H1 (cell line): Measurements from ENCODE around the gene KHDC1L. TPM values are rescaled to one million over a fixed set of nuclear protein-coding genes. Genes with fewer than 3 reads are reported as not detected.

Experiments
- CTCF ChIA-PET: fragments of 300-600 bp; sonication (Branson Sonifier 250); formaldehyde crosslinking; loops from one replicate; lab custom pipeline; 2021; ENCODE audit not compliant: partially characterized antibody; lab: Charles Lee
- POLR2A ChIA-PET: fragments of 300-600 bp; sonication (Branson Sonifier 250); formaldehyde crosslinking; loops from one replicate; lab custom pipeline; 2021; ENCODE audit warnings: inconsistent platforms; ENCODE audit not compliant: partially characterized antibody; lab: Charles Lee
- DNase-seq, 2 experiments: peaks; one replicate each; pipeline versions ENCODE4 v3.0.0 to v3.0.0-alpha.2; 2010 to 2022; ENCODE audit warnings: low spot score in 2 of 2, low read depth in 1 of 2, mixed read lengths in 1 of 2
- FAIRE-seq: peaks from 2 replicates; lab custom pipeline; 2011; peaks lifted over from hg19 to GRCh38; lab: Jason Lieb, UNC
- H2AFZ ChIP-seq: 2 replicates; pipeline ENCODE4 v1.8.1; 2012; ENCODE audit warnings: low read length, inconsistent platforms
- H2AK5ac ChIP-seq: 2 replicates; pipeline ENCODE4 v1.6.1; 2013; ENCODE audit warnings: low read depth, low read length
- H2BK120ac ChIP-seq: replicated peaks from 2 replicates; pipeline ENCODE3; 2013; ENCODE audit warnings: low read depth, low read length, inconsistent platforms
- H2BK12ac ChIP-seq: 2 replicates; pipeline ENCODE4 v1.6.1; 2013; ENCODE audit warnings: low read depth, low read length
- H2BK15ac ChIP-seq: 2 replicates; pipeline ENCODE4 v1.6.1; 2013; ENCODE audit warnings: low read length
- H2BK20ac ChIP-seq: 2 replicates; pipeline ENCODE4 v1.6.1; 2013; ENCODE audit warnings: low read length
- H2BK5ac ChIP-seq: 2 replicates; pipeline ENCODE4 v1.6.1; 2013; ENCODE audit warnings: low read depth, low read length
- H3K14ac ChIP-seq: 2 replicates; pipeline ENCODE4 v1.6.1; 2013; ENCODE audit warnings: inconsistent platforms; ENCODE audit not compliant: insufficient read length
- H3K18ac ChIP-seq: 2 replicates; pipeline ENCODE4 v1.6.1; 2013; ENCODE audit warnings: low read length; ENCODE audit errors: extremely low read depth
- H3K23ac ChIP-seq: 2 replicates; pipeline ENCODE4 v1.6.1; 2013; ENCODE audit warnings: inconsistent platforms; ENCODE audit not compliant: insufficient read length
- H3K23me2 ChIP-seq: 2 replicates; pipeline ENCODE4 v1.6.1; 2013; ENCODE audit warnings: low read depth, low read length
- H3K27ac ChIP-seq: 2 replicates; pipeline ENCODE4 v1.6.1; 2011; ENCODE audit warnings: low read depth, low read length, inconsistent platforms
- H3K27me3 ChIP-seq, 4 experiments: replicated peaks in 1 of 4; 1 replicate in 1 of 4; 2 replicates in 3 of 4; pipeline versions ENCODE4 v1.6.1 to v1.8.1; 2011 to 2013; ENCODE audit warnings: low read length in 3 of 4, mild to moderate bottlenecking in 3 of 4, inconsistent platforms in 2 of 4, mixed read lengths in 2 of 4, moderate library complexity in 1 of 4; ENCODE audit not compliant: control insufficient read depth in 3 of 4, insufficient read depth in 3 of 4; ENCODE audit errors: extremely low read depth in 1 of 4
- H3K36me3 ChIP-seq, 4 experiments: 2 replicates each; pipeline versions ENCODE4 v1.6.1 to v1.8.1; 2011 to 2013; ENCODE audit warnings: mild to moderate bottlenecking in 4 of 4, low read length in 3 of 4, moderate library complexity in 2 of 4, control low read depth in 1 of 4, inconsistent platforms in 1 of 4; ENCODE audit not compliant: insufficient read depth in 4 of 4, control insufficient read depth in 2 of 4
- H3K4ac ChIP-seq: replicated peaks from 2 replicates; pipeline ENCODE3; 2013; ENCODE audit warnings: low read length, low read depth, mixed read lengths, inconsistent platforms; ENCODE audit not compliant: insufficient read length
- H3K4me1 ChIP-seq, 4 experiments: replicated peaks in 1 of 4; 1 replicate in 1 of 4; 2 replicates in 3 of 4; pipeline versions ENCODE4 v1.6.1 to v1.8.1; 2011 to 2013; ENCODE audit warnings: low read length in 3 of 4, inconsistent platforms in 2 of 4, mixed read lengths in 1 of 4; ENCODE audit not compliant: insufficient read depth in 4 of 4, control insufficient read depth in 3 of 4
- H3K4me2 ChIP-seq, 2 experiments: 2 replicates each; pipeline versions ENCODE4 v1.6.1 to v1.8.1; 2011 to 2013; ENCODE audit warnings: low read depth in 2 of 2, low read length in 2 of 2, control low read depth in 1 of 2, inconsistent platforms in 1 of 2, mild to moderate bottlenecking in 1 of 2; ENCODE audit not compliant: insufficient read depth in 1 of 2
- H3K4me3 ChIP-seq, 4 experiments: fragments of 200-600, 300-600 bp in 1 of 4; sonication (generic), shearing (Covaris generic), sonication (Bioruptor Twin) in 1 of 4; 2 replicates each; pipeline versions ENCODE4 v1.5.1 to v1.8.1; 2011 to 2016; ENCODE audit warnings: low read length in 4 of 4, low read depth in 3 of 4, control low read depth in 2 of 4, inconsistent platforms in 2 of 4, mild to moderate bottlenecking in 2 of 4, mixed read lengths in 1 of 4, moderate library complexity in 1 of 4; ENCODE audit not compliant: insufficient read depth in 2 of 4; ENCODE audit errors: extremely low read depth in 1 of 4
- H3K56ac ChIP-seq: replicated peaks from 2 replicates; pipeline ENCODE3; 2013; ENCODE audit warnings: low read depth, mild to moderate bottlenecking, mixed read lengths, low read length, inconsistent platforms; ENCODE audit not compliant: insufficient read length
- H3K79me1 ChIP-seq: 2 replicates; pipeline ENCODE4 v1.6.1; 2013; ENCODE audit warnings: low read depth, low read length, control low read depth
- H3K79me2 ChIP-seq, 2 experiments: 2 replicates each; pipeline versions ENCODE4 v1.6.1 to v1.8.1; 2012 to 2013; ENCODE audit warnings: low read length in 2 of 2, mild to moderate bottlenecking in 2 of 2, inconsistent platforms in 1 of 2; ENCODE audit not compliant: insufficient read depth in 2 of 2, control insufficient read depth in 1 of 2
- H3K9ac ChIP-seq, 4 experiments: replicated peaks in 1 of 4; 1 replicate in 1 of 4; 2 replicates in 3 of 4; pipeline versions ENCODE4 v1.6.1 to v1.8.1; 2011 to 2013; ENCODE audit warnings: low read depth in 3 of 4, low read length in 3 of 4, control low read depth in 2 of 4, mild to moderate bottlenecking in 2 of 4, moderate library complexity in 2 of 4, inconsistent platforms in 1 of 4; ENCODE audit errors: extremely low read depth in 1 of 4
- H3K9me3 ChIP-seq, 2 experiments: 2 replicates each; pipeline versions ENCODE4 v1.6.1 to v1.8.1; 2012 to 2013; ENCODE audit warnings: mild to moderate bottlenecking in 2 of 2, moderate library complexity in 2 of 2, control low read depth in 1 of 2, inconsistent platforms in 1 of 2, low read depth in 1 of 2, low read length in 1 of 2, mixed read lengths in 1 of 2; ENCODE audit not compliant: insufficient read depth in 2 of 2
- H4K20me1 ChIP-seq, 2 experiments: replicated peaks in 1 of 2; 2 replicates each; pipeline versions ENCODE3 to v1.8.1; 2011 to 2013; ENCODE audit warnings: inconsistent platforms in 2 of 2, low read length in 2 of 2, mild to moderate bottlenecking in 1 of 2; ENCODE audit not compliant: insufficient read depth in 2 of 2, control insufficient read depth in 1 of 2
- H4K5ac ChIP-seq: 2 replicates; pipeline ENCODE4 v1.6.1; 2013; ENCODE audit warnings: low read length, low read depth, mixed read lengths, inconsistent platforms; ENCODE audit not compliant: insufficient read length
- H4K8ac ChIP-seq: 2 replicates; pipeline ENCODE4 v1.8.0; 2013; ENCODE audit warnings: mild to moderate bottlenecking, moderate library complexity, low read length, inconsistent platforms; ENCODE audit not compliant: insufficient read depth; ENCODE audit errors: extremely low read depth
- H4K91ac ChIP-seq: replicated peaks from 2 replicates; pipeline ENCODE3; 2013; ENCODE audit warnings: low read length, mixed read lengths, inconsistent platforms; ENCODE audit not compliant: insufficient read length
- ASH2L ChIP-seq: fragments of 200-600, 300-600 bp; sonication (generic); IDR thresholded peaks from one replicate; pipeline ENCODE4 v1.7.1; 2017; ENCODE audit warnings: low read length
- CTBP2 ChIP-seq: IDR thresholded peaks from 2 replicates; pipeline ENCODE4 v1.7.0; 2011; ENCODE audit warnings: borderline replicate concordance, mild to moderate bottlenecking, moderate library complexity, mixed read lengths, low read length; ENCODE audit not compliant: insufficient read depth, insufficient read length
- EGR1 ChIP-seq: IDR thresholded peaks from 2 replicates; pipeline ENCODE4 v1.6.1; 2011; ENCODE audit warnings: low read depth, low read length, borderline replicate concordance
- GTF2F1 ChIP-seq: IDR thresholded peaks from 2 replicates; pipeline ENCODE4 v1.6.1; 2012; ENCODE audit warnings: low read depth, low read length, improper control_type of control experiment, borderline replicate concordance
- MAX ChIP-seq: IDR thresholded peaks from 2 replicates; pipeline ENCODE4 v1.6.1; 2012; ENCODE audit warnings: inconsistent platforms
- RFX5 ChIP-seq: IDR thresholded peaks from 2 replicates; pipeline ENCODE4 v1.6.1; 2011; ENCODE audit warnings: low read depth, low read length, improper control_type of control experiment, borderline replicate concordance
- SP2 ChIP-seq: IDR thresholded peaks from 2 replicates; pipeline ENCODE4 v1.6.1; 2012; ENCODE audit warnings: mild to moderate bottlenecking, low read length, inconsistent platforms
- TAF7 ChIP-seq: optimal IDR thresholded peaks from 2 replicates; pipeline ENCODE3; 2011; ENCODE audit warnings: low read depth, mild to moderate bottlenecking, inconsistent platforms, low read length, moderate library complexity, borderline replicate concordance
- TCF12 ChIP-seq: IDR thresholded peaks from 2 replicates; pipeline ENCODE4 v1.6.1; 2011; ENCODE audit warnings: low read depth, mild to moderate bottlenecking, low read length
- ZNF274 ChIP-seq: IDR thresholded peaks from 2 replicates; pipeline ENCODE4 v1.7.0; 2012; ENCODE audit warnings: low read length, borderline replicate concordance; ENCODE audit errors: extremely low read depth
- WGBS, 2 experiments: shearing (Covaris generic) in 1 of 2; methylation state at CpG; one replicate each; pipeline versions ENCODE4 v1.1.6 to v1.1.7; 2013 to 2015; ENCODE audit warnings: low lambda C conversion rate in 2 of 2, mixed read lengths in 2 of 2, inconsistent platforms in 1 of 2, low coverage in 1 of 2, missing lambda C conversion rate in 1 of 2; ENCODE audit not compliant: insufficient replicate concordance in 2 of 2, insufficient coverage in 1 of 2, insufficient read length in 1 of 2; ENCODE audit errors: extremely low coverage in 1 of 2, missing lambda C conversion rate in 1 of 2; 5-methylcytosine and 5-hydroxymethylcytosine counted together
- polyA plus RNA-seq, 7 experiments: library from polyadenylated mRNA; depleted of rRNA in 3 of 7; stranded (reverse) in 5 of 7; unstranded in 2 of 7; fragments of >200 nt in 5 of 7; fragments of 200-250 nt in 2 of 7; gene quantifications; 1 replicate in 5 of 7; 2 replicates in 1 of 7; 4 replicates in 1 of 7; pipeline versions ENCODE4 v1.2.1 to v1.2.3, GENCODE V29; 2011 to 2013; ENCODE audit warnings: missing spikeins in 2 of 7, mixed read lengths in 2 of 7
- total RNA-seq: library from RNA; stranded (reverse); fragmentation: NEBNext Ultra II Directional; extraction: Animal tissue kit (Norgen Biotek cat#: 25700); gene quantifications from 2 replicates; pipeline ENCODE4 v1.2.1, GENCODE V29; 2021

KHDC1L gene
- total and polyA plus RNA-seq, 2 of the 8 experiments (the other 6 are each of a cell fraction or from before 2014, with no cell fraction given) = 0.14 TPM; not detected in 1

- peaks cover 3 to 12% of the 10 kb centered on the region in 2 experiments; a peak in 3 of 4 replicates for H3K9me3 ChIP-seq
- H3K79me1 ChIP-seq = no peaks in the 10 kb centered on the region
- no peak overlapping the region for H2AFZ ChIP-seq
- ChIA-PET POLR2A (interaction anchor here (0.6 kb wide), 1 partner anchor 12 kb away, joined by 4 read pairs; no protein-coding TSS in a partner anchor), CTCF (interaction anchor here (1.0 kb wide), 1 partner anchor 118 kb away, joined by 3 read pairs; no protein-coding TSS in a partner anchor)
- no peaks in the 10 kb centered on the region for H4K20me1 ChIP-seq
- H2AK5ac ChIP-seq = no peak overlapping the region
- no peak overlapping the region for H3K9ac ChIP-seq
- H4K91ac ChIP-seq = no peak overlapping the region
- no peak overlapping the region for H2BK12ac ChIP-seq
- no peak overlapping the region for H3K14ac ChIP-seq
- no peak overlapping the region for H4K8ac ChIP-seq
- no peak overlapping the region for H4K5ac ChIP-seq
- H3K4me2 ChIP-seq = no peak overlapping the region
- no peaks in the 10 kb centered on the region for H3K79me2 ChIP-seq
- H3K18ac ChIP-seq = no peak overlapping the region; the same call in 1 of the 2 replicates
- H3K27me3 ChIP-seq = no peaks in the 10 kb centered on the region
- H3K56ac ChIP-seq = no peak overlapping the region
- peaks cover 0 to 4% (median 0%) of the 10 kb centered on the region in 4 experiments; a peak in 1 of 7 replicates for H3K4me1 ChIP-seq
- H2BK20ac ChIP-seq = no peak overlapping the region
- FAIRE-seq (no peak), DNase-seq (no peak)
- H2BK120ac ChIP-seq = no peak overlapping the region
- WGBS, 2 experiments = 75% methylated on average over 4 of the region's 4 CpGs; no CpG with 5 or more reads in 1 of the 2 experiments
- H3K27ac ChIP-seq = no peak overlapping the region
- no peaks in the 10 kb centered on the region for H3K36me3 ChIP-seq
- H2BK15ac ChIP-seq = no peak overlapping the region
- no peak overlapping the region for H3K23ac ChIP-seq
- no peak overlapping the region for H2BK5ac ChIP-seq
- TF ChIP-seq SP2 (no peak), CTBP2 (no peak), ASH2L (no peak), TCF12 (no peak), TAF7 (no peak), GTF2F1 (no peak), MAX (no peak), EGR1 (no peak), RFX5 (no peak), ZNF274 (no peak)
- H3K23me2 ChIP-seq = no peaks in the 10 kb centered on the region
- H3K4ac ChIP-seq = no peak overlapping the region
- H3K4me3 ChIP-seq = no peak overlapping the region
Measured at GRCh38 chr6:73204252-73204651, 21.0 kb downstream of the KHDC1L start.
